ENCODE results near the gene CROCC.

DNA sequence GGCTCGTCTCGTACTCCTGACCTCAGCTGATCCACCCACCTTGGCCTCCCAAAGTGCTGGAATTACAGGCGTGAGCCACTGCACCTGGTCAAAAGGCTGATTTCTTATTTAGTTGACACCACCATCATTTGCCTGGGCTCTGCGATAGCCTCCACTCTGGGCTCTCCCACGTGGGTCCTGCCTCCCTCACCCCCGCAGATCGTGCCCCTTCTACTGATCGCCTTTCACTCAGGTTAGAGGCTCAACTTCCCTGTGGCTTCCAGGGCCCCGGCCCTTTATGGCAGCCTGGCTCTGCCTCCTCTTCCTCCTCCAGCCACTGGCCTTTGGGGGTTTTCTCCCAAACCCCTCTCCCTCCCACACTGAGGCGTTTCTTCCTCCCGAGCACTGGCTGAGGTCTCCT is 61.2 kb downstream of the CROCC start:
- no peak for TF ChIP-seq GATA1 (IDR thresholded peaks at IDR 0.05; ENCODE audit: low read depth, low read length)
- no peak for TF ChIP-seq POLR2A (IDR thresholded peaks at IDR 0.05; ENCODE audit: low read length)

Measured in erythroblast (primary cell).